Activated naive CD8-positive, alpha-beta T cell (primary cell): ENCODE measurements around the gene SLIT3.
"Not testable (repeated sequence)": the region's sequence is repeated elsewhere in the genome, so short reads cannot be mapped to it uniquely, and the experiment has no call there.

ENCODE experiments used
- H3K27ac Mint-ChIP-seq: one replicate; pipeline ENCODE4 v1.8.0; 2021; ENCODE audit warnings: mixed read lengths
- H3K27me3 Mint-ChIP-seq: one replicate; pipeline ENCODE4 v1.8.0; 2021; ENCODE audit warnings: mixed read lengths
- H3K36me3 Mint-ChIP-seq: one replicate; pipeline ENCODE4 v1.8.0; 2021; ENCODE audit warnings: mixed read lengths
- H3K4me1 Mint-ChIP-seq: one replicate; pipeline ENCODE4 v1.8.0; 2021; ENCODE audit warnings: low read depth, mixed read lengths
- H3K4me3 Mint-ChIP-seq: one replicate; pipeline ENCODE4 v1.8.0; 2021; ENCODE audit warnings: mild to moderate bottlenecking, mixed read lengths
- H3K9me3 Mint-ChIP-seq: one replicate; pipeline ENCODE4 v1.8.0; 2021; ENCODE audit warnings: low read depth, mixed read lengths

SLIT3 gene

DNA sequence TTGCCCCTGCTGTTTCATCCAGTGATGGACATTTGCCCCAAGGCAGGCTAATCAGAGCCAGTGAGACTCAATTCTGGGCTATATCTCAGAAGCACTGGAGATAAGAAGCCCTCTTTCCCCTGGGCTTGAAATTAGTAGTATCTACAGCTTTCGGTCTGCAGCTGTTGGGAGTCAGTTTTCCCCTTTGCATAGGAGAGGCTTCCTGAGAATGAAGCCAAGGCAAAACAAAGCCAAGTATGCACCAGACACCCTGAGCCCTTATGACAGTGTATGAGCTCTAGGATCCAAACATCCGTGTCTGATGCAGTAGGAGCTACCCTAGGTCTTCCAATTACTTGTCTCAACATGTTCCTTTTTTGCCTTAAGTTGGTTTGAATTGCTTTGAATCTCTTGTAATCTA is 642.5 kb downstream of the SLIT3 start:
- Mint-ChIP-seq H3K27ac (no peak overlapping the region), H3K4me3 (no peak overlapping the region), H3K4me1 (no peaks in the 10 kb centered on the region), H3K27me3 (peaks cover 2% of the 10 kb centered on the region), H3K36me3 (no peaks in the 10 kb centered on the region), H3K9me3 (no peaks in the 10 kb centered on the region)

DNA sequence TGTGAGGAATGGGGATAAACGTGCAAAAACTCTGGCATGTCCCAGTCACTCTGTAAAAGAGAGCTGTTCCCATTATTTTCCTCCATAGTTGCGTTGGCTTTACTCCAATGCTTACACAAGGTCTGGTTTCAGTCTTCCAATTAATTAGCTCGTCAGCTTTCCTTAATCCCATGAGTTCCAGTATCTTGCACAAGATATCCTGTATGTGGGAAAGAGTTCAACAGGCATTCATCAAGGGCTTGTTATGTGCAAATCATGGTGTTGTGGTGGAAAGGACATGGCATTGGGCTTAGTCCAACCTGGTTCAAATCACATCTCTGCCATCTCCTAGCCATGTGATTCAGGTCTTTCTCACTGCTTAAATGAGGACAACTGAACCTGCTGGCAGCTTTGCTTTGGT is 644.3 kb downstream of the SLIT3 start:
- Mint-ChIP-seq H3K4me3 (no peak overlapping the region), H3K4me1 (no peaks in the 10 kb centered on the region), H3K9me3 (no peaks in the 10 kb centered on the region), H3K36me3 (no peaks in the 10 kb centered on the region), H3K27me3 (peaks cover 2% of the 10 kb centered on the region), H3K27ac (no peak overlapping the region)

DNA sequence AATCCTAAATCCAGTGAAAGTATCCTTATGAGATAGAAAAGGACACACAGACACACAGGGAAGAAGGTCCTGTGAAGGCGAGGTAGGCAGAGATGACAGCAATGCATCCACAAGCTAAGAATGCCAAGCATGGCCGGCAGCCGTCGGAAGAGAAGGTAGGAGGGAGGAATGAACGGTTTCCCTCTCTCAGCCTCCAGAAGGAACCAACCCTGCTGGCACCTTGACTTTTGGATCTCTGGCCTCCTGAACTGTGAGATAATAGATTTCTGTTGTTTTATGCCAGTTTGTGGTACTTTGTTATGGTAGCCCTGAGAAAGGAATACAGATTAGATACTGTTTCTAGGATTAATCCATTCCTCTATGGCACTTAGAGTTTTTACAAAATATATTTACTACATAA is 645.6 kb downstream of the SLIT3 start:
- Mint-ChIP-seq H3K36me3 (no peaks in the 10 kb centered on the region), H3K4me1 (no peaks in the 10 kb centered on the region), H3K9me3 (no peaks in the 10 kb centered on the region), H3K27me3 (peaks cover 1% of the 10 kb centered on the region), H3K27ac (no peak overlapping the region), H3K4me3 (no peak overlapping the region)

DNA sequence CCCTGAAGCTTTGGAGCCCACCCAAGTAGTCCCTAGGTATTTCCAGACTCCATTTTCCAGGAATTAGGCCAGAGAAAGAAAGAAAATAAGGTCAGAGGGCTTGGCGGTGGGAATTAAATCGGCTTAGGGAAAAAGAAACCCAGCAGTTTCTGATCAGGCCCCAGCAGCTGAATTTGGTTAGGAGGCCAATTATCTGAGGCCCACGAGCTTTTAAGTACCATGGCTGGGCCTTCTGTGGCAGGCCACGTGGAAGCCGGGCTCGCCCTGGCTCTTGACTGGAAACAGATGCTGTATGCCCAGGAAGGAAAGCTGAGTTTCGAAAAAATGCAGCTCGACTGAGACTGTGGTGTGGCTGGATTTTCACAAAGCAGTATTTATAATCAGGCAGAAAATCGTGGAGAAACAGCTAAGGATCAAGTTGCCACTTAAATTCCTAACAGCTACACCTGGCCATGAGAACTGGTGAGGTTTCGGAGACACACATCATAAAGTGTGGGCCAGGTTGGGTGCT is 646.7 kb downstream of the SLIT3 start:
- Mint-ChIP-seq H3K36me3 (no peaks in the 10 kb centered on the region), H3K9me3 (peaks cover 5% of the 10 kb centered on the region), H3K27ac (no peak overlapping the region), H3K27me3 (peaks cover 2% of the 10 kb centered on the region), H3K4me1 (no peaks in the 10 kb centered on the region), H3K4me3 (no peak overlapping the region)

DNA sequence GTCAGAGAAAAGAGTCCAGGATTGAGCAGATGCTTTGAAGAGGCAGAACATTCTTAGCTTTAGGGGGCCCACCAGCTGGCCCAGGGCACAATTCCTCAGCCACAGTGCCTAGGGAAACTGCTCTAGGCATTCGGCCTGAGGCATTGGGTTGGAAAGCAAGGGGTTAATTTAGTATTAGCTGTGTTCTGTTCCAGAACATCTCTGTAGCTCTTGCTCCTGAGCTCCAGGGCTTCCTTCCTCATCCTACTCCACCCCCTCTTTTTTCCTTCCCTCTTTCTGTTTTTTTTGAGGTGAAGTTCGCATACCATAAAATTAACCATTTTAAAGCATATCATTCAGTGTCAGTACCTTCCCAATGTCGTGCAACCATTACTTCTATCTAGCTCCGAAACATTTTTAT is 647.3 kb downstream of the SLIT3 start:
- H3K27ac Mint-ChIP-seq = no peak overlapping the region

DNA sequence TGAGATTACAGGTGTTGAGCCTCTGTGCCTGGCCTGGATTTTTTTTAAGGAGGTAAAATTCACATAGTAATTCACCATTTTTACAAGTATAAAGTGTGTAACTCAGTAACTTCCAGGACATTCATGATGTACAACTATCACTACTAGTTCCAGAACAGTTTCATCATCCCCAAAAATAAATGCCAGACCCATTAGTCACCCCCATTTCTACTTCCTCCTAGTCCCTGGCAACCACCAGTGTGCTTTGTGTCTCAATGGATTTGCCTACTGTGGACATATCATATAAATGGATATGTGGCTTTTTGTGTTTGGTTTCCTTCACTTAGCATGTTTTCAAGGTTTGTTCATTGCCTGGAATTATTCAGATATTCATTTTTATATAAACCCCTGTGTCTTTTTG is 649.3 kb downstream of the SLIT3 start:
- H3K4me3 Mint-ChIP-seq = no peak overlapping the region

More for the DNA sequence above, 647.3 kb downstream of the SLIT3 start:
- Mint-ChIP-seq H3K9me3 (peaks cover 10% of the 10 kb centered on the region), H3K4me1 (no peaks in the 10 kb centered on the region), H3K4me3 (no peak overlapping the region), H3K27me3 (peaks cover 2% of the 10 kb centered on the region), H3K36me3 (no peaks in the 10 kb centered on the region)

DNA sequence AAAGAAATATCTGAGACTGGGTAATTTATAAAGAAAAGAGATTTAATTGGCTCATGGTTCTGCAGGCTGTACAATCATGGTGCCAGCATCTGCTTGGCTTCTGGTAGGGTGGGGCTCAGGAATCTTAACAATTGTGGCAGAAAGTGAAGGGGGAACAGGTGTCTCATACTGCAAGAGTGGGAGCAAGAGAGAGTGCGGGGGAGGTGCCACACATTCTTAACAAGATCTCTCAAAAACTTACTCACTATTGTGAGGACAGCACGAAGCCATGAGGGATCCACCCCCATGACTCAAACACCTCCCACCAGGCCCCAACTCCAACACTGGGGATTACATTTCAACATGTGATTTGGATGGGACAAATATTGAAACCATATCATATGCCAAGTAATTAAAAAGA is 651.6 kb downstream of the SLIT3 start:
- peaks cover 2% of the 10 kb centered on the region for H3K27me3 Mint-ChIP-seq
- no peaks in the 10 kb centered on the region for H3K4me1 Mint-ChIP-seq
- H3K4me3 Mint-ChIP-seq = no peak overlapping the region
- H3K27ac Mint-ChIP-seq = no peak overlapping the region
- H3K9me3 Mint-ChIP-seq = peaks cover 10% of the 10 kb centered on the region
- no peaks in the 10 kb centered on the region for H3K36me3 Mint-ChIP-seq

More for the DNA sequence above, 649.3 kb downstream of the SLIT3 start:
- Mint-ChIP-seq H3K27me3 (peaks cover 2% of the 10 kb centered on the region), H3K4me1 (no peaks in the 10 kb centered on the region), H3K9me3 (peaks cover 10% of the 10 kb centered on the region), H3K27ac (no peak overlapping the region), H3K36me3 (no peaks in the 10 kb centered on the region)

DNA sequence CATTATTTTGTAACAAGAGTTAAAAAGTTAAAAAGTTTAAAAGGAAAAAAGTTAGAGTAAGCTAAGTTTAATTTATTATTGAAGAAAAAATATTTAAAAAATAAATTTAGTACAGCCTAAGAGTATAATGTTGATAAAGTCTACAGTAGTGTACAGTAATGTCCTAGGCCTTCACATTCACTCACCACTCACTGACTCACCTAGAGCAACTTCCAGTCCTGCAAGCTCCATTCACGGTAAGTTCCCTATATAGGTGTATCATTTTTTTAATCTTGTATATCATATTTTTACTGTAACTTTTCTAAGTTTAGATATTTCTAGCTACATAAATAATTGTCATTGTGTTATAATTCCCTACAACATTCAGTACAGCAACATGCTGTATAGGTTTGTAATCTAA is 652.4 kb downstream of the SLIT3 start:
- Mint-ChIP-seq H3K4me1 (no peaks in the 10 kb centered on the region), H3K27ac (no peak overlapping the region), H3K36me3 (no peaks in the 10 kb centered on the region), H3K27me3 (peaks cover 2% of the 10 kb centered on the region), H3K9me3 (peaks cover 10% of the 10 kb centered on the region), H3K4me3 (no peak overlapping the region)

DNA sequence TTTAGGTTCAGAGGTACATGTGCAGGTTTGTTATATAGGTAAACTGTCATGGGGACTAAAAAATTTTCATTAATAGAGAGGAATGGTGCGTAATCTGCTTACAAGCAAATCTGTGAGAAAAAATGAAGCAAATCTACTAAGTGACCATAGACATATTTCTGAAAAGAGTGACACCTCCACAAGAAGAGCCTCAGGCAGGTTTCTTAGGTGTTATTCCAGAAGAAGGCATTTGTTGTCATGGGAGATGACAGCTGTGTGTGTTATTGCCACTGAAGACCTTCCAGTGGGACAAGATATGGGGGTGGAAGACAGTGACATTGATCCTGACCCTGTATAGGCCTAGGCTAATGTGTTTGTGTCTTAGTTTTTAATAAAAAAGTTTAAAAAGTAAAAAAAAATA is 652.9 kb downstream of the SLIT3 start:
- Mint-ChIP-seq H3K4me1 (no peaks in the 10 kb centered on the region), H3K36me3 (no peaks in the 10 kb centered on the region), H3K9me3 (peaks cover 10% of the 10 kb centered on the region)

DNA sequence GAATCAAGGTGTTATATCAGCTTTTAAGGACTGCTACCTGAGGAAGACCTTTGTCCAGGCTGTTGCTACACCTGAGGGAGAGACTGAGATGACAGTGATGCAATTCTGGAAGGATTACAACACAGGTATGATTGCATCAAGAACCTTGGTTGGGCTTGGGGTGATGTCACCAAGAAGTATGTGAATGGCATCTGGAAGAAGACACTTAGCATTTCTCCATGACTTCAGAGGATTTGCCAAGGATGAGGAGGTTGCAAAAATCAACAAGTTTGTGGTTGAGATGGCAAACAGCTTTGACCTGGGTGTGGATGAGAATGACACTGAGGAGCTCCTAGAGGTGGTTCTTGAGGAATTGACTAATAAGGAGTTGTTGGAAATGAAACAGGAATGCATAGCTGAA is 653.9 kb downstream of the SLIT3 start:
- no peaks in the 10 kb centered on the region for H3K4me1 Mint-ChIP-seq
- H3K27ac Mint-ChIP-seq = no peak overlapping the region
- H3K27me3 Mint-ChIP-seq = peaks cover 2% of the 10 kb centered on the region
- no peaks in the 10 kb centered on the region for H3K36me3 Mint-ChIP-seq
- no peak overlapping the region for H3K4me3 Mint-ChIP-seq
- peaks cover 10% of the 10 kb centered on the region for H3K9me3 Mint-ChIP-seq

More for the DNA sequence above, 652.9 kb downstream of the SLIT3 start:
- Mint-ChIP-seq H3K27ac (no peak overlapping the region), H3K27me3 (peaks cover 2% of the 10 kb centered on the region), H3K4me3 (no peak overlapping the region)

DNA sequence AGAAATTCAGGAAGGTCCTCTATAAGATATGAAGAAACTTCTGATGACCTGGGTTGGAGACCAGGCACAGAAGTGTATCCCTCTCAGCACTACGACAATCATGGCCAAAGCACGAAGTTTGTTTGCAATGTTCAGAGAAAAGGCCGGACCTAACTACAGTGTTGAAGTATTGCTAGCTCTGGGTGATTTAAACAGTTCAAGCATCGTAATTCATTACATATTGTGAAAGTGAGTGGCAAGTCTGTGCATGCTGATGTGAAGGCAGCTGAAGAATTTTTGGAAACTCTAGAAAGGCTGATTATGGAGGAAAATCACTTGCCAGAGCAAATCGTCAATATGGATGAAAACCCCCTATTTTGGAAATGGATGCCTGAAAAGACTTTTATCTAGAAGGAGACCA is 654.6 kb downstream of the SLIT3 start:
- H3K4me1 Mint-ChIP-seq = no peaks in the 10 kb centered on the region
- peaks cover 10% of the 10 kb centered on the region for H3K9me3 Mint-ChIP-seq
- H3K4me3 Mint-ChIP-seq = no peak overlapping the region
- no peak overlapping the region for H3K27ac Mint-ChIP-seq
- H3K36me3 Mint-ChIP-seq = no peaks in the 10 kb centered on the region
- H3K27me3 Mint-ChIP-seq = peaks cover 2% of the 10 kb centered on the region

DNA sequence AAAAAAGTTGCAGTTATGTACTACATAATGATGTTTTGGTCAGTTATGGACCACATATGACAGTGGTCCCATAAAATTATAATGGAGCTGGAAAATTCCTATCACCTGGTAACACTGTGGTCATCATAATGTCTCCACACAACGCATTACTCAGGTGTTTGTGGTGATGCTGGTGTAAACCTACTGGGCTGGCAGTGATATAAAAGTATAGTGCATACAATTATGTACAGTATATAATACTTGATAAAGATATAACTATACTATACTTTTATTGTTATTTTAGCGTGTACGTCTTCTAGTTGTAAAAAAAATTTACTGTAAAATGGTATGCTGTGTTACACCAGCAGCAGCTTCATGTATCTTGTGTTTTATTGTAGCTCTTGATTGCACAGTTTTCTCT is 655.7 kb downstream of the SLIT3 start:
- no peaks in the 10 kb centered on the region for H3K27me3 Mint-ChIP-seq

DNA sequence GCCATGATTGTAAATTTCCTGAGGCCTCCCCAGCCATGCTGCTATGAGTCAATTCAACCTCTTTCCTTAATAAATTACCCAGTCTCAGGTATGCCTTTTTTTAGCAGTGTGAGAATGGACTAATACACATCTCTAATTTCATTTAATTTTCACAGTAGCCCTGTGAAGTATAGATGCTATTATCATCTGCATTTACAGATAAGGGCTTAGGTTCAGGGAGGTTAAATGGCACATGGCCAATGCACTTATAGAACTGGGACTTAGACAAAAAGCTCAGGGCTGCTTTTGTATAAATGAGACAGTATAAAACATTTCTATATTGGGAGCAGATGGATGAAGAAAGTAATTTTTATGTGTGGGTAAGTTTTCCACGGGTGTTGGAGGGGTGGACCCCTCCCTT is 658.9 kb downstream of the SLIT3 start:
- Mint-ChIP-seq H3K4me3 (no peak overlapping the region), H3K4me1 (no peaks in the 10 kb centered on the region), H3K27me3 (no peaks in the 10 kb centered on the region), H3K9me3 (no peaks in the 10 kb centered on the region), H3K27ac (no peak overlapping the region), H3K36me3 (no peaks in the 10 kb centered on the region)

More for the DNA sequence above, 655.7 kb downstream of the SLIT3 start:
- no peak overlapping the region for H3K4me3 Mint-ChIP-seq
- H3K4me1 Mint-ChIP-seq = no peaks in the 10 kb centered on the region
- H3K36me3 Mint-ChIP-seq = no peaks in the 10 kb centered on the region
- H3K27ac Mint-ChIP-seq = no peak overlapping the region
- peaks cover 10% of the 10 kb centered on the region for H3K9me3 Mint-ChIP-seq

DNA sequence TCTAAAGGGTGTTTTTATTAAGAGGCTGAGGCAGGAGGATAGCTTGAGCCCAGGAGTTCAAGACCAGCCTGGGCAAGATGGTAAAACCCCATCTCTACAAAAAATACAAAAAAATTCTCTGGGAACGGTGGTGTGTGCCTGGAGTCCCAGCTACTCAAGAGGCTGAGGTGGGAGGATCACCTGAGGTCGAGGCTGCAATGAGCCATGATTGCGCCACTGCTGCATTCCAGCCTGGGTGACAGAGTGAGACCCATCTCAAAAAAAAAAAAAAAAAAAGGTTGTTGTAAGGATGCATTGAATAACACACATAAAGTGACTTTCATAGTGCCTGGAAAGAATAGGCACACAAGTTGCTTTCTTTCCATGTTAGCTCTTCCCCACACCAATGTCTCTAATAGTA is 662.1 kb downstream of the SLIT3 start:
- not testable (repeated sequence) for H3K9me3 Mint-ChIP-seq, H3K27ac Mint-ChIP-seq, H3K36me3 Mint-ChIP-seq, H3K4me3 Mint-ChIP-seq, H3K27me3 Mint-ChIP-seq, H3K4me1 Mint-ChIP-seq

DNA sequence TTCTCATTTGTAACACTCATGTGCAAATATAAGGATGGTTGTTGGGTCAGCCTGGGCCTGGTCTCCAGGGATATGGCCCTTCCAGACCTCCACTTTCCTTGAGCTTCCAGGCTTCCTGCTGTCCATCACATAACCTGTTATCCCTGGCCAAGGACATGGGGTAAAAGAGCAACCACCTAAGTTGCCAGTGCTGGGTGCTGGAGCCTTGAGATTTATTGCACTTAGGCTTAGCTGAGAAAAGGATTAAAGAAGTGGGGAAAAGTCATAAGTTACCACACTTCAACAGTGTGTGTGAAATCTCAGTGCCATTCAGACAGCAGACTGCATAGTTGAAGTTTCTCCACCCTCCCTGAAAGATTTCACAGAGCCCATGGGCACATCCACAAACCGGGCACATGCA is 663.1 kb downstream of the SLIT3 start:
- no peaks in the 10 kb centered on the region for H3K36me3 Mint-ChIP-seq
- H3K27me3 Mint-ChIP-seq = peaks cover 2% of the 10 kb centered on the region
- no peaks in the 10 kb centered on the region for H3K4me1 Mint-ChIP-seq
- no peaks in the 10 kb centered on the region for H3K9me3 Mint-ChIP-seq
- H3K4me3 Mint-ChIP-seq = no peak overlapping the region
- H3K27ac Mint-ChIP-seq = no peak overlapping the region

DNA sequence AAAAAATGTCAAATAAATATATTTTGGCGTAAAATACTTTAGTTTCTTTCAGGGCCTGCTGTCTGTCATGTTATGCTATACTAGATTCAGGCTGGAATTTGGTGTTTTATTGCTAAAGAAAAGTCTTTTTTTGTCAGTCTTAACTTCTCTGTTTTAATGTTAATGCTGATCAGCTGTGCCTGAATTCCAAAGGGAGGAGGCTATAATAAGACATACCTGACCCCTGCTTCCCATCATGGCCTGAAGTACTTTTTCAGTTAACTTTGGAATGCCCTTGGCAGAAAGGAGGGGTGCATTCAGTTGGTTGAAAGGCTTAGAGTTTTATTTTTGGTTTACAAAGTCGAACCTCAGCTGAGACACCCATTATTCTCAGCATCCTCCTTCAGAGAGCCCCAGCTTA is 663.7 kb downstream of the SLIT3 start:
- Mint-ChIP-seq H3K9me3 (no peaks in the 10 kb centered on the region), H3K36me3 (no peaks in the 10 kb centered on the region), H3K4me1 (no peaks in the 10 kb centered on the region), H3K27ac (no peak overlapping the region), H3K27me3 (peaks cover 2% of the 10 kb centered on the region), H3K4me3 (no peak overlapping the region)
